ENCODE measurements around the gene LRIT3.

Gene LRIT3

DNA sequence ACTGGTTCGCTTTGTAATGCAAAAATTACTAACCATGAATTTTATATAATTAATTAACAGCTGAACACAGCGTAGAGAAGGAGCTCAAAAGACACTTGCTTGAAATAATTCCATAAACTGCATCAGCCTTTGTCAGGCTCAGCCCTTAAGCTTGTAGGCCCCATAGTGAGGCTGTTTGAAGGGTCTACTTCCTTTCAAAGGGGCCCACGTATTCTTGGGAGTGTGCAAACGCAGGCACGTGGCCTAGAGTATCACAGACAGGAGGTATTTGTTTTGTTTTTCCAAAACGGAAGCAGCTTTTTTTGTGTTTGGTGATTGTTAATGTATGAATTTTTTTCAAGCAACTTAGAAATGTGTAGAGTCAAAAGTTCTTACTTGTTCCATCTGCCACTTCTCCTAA, 39.2 kb downstream of the LRIT3 start:
- Histone ChIP-seq H3K9ac (no peak overlapping the region), H3K4me1 (no peaks in the 10 kb centered on the region), H3K4me2 (ENCODE audit: low read length) (no peak overlapping the region), H3K27ac (no peak overlapping the region), H3K36me3 (ENCODE audit: control insufficient read depth, insufficient read depth, low read length) (no peaks in the 10 kb centered on the region), H3K4me3 (ENCODE audit: low read depth, low read length) (no peak overlapping the region), H3K79me2 (no peaks in the 10 kb centered on the region), H2AFZ (no peak overlapping the region), H3K27me3 (ENCODE audit: control insufficient read depth, insufficient read depth, low read length) (no peaks in the 10 kb centered on the region), H3K9me3 (ENCODE audit: control insufficient read depth, low read length) (no peaks in the 10 kb centered on the region)
- TF ChIP-seq CTCF (IDR thresholded peaks at IDR 0.05): no peak

- H3K9me3 ChIP-seq (ENCODE audit: control insufficient read depth, low read length): no peaks in the 10 kb centered on the region
- TF ChIP-seq CTCF (IDR thresholded peaks at IDR 0.05): no peak
- no peaks in the 10 kb centered on the region for H3K36me3 ChIP-seq (ENCODE audit: control insufficient read depth, insufficient read depth, low read length)
- no peaks in the 10 kb centered on the region for H3K4me1 ChIP-seq
- H3K27me3 ChIP-seq (ENCODE audit: control insufficient read depth, insufficient read depth, low read length): no peaks in the 10 kb centered on the region
- H3K27ac ChIP-seq: no peak overlapping the region
- no peak overlapping the region for H2AFZ ChIP-seq
- no peak overlapping the region for H3K4me3 ChIP-seq (ENCODE audit: low read depth, low read length)
- no peaks in the 10 kb centered on the region for H3K79me2 ChIP-seq
- no peak overlapping the region for H3K4me2 ChIP-seq (ENCODE audit: low read length)
- no peak overlapping the region for H3K9ac ChIP-seq
Observed at GRCh38 chr4:109890076-109890475, 42.2 kb downstream of the LRIT3 start.

GRCh38 chr4:109902559-109903251, 54.8 kb downstream of the LRIT3 start:
- no peaks in the 10 kb centered on the region for H3K27me3 ChIP-seq (ENCODE audit: control insufficient read depth, insufficient read depth, low read length)
- H3K27ac ChIP-seq: no peak overlapping the region
- H3K4me3 ChIP-seq (ENCODE audit: low read depth, low read length): no peak overlapping the region
- no peak overlapping the region for H3K9ac ChIP-seq
- TF ChIP-seq CTCF (IDR thresholded peaks at IDR 0.05): no peak
- no peaks in the 10 kb centered on the region for H3K79me2 ChIP-seq
- no peak overlapping the region for H2AFZ ChIP-seq
- H3K9me3 ChIP-seq (ENCODE audit: control insufficient read depth, low read length): no peaks in the 10 kb centered on the region
- no peaks in the 10 kb centered on the region for H3K4me1 ChIP-seq
- H3K36me3 ChIP-seq (ENCODE audit: control insufficient read depth, insufficient read depth, low read length): no peaks in the 10 kb centered on the region
- no peak overlapping the region for H3K4me2 ChIP-seq (ENCODE audit: low read length)

- Histone ChIP-seq H3K27me3 (ENCODE audit: control insufficient read depth, insufficient read depth, low read length) (no peaks in the 10 kb centered on the region), H3K4me2 (ENCODE audit: low read length) (no peak overlapping the region), H2AFZ (no peak overlapping the region), H3K9ac (no peak overlapping the region), H3K27ac (no peak overlapping the region), H3K79me2 (no peaks in the 10 kb centered on the region), H3K4me1 (peaks cover 7% of the 10 kb centered on the region), H3K4me3 (ENCODE audit: low read depth, low read length) (no peak overlapping the region), H3K9me3 (ENCODE audit: control insufficient read depth, low read length) (no peaks in the 10 kb centered on the region), H3K36me3 (ENCODE audit: control insufficient read depth, insufficient read depth, low read length) (no peaks in the 10 kb centered on the region)
- no peak for TF ChIP-seq CTCF (IDR thresholded peaks at IDR 0.05)
Observed at GRCh38 chr4:109908731-109909130, 60.8 kb downstream of the LRIT3 start.

DNA sequence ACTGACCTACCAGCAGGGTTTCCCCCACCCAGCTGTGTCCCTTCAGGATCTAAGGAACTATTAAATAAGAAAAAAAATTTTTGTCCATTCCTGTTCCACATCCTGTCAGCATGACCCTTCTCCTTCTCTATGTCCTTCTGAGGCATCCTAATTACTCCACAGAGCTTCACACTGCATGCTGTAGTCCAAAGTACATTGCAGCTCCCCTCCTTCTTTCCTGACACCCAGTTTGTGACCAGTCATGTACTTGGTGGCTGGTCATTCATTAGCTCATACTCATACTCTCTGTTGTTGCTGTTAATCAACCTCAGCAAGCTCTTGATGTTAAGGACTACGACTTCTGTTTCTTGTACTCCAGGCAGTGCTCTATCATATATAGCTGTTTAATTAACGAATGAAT, 62.3 kb downstream of the LRIT3 start:
- no peaks in the 10 kb centered on the region for H3K36me3 ChIP-seq (ENCODE audit: control insufficient read depth, insufficient read depth, low read length)
- H3K79me2 ChIP-seq: no peaks in the 10 kb centered on the region
- no peak overlapping the region for H2AFZ ChIP-seq
- no peak overlapping the region for H3K9ac ChIP-seq
- no peak overlapping the region for H3K27ac ChIP-seq
- no peak overlapping the region for H3K4me2 ChIP-seq (ENCODE audit: low read length)
- peaks cover 7% of the 10 kb centered on the region for H3K4me1 ChIP-seq
- no peak overlapping the region for H3K4me3 ChIP-seq (ENCODE audit: low read depth, low read length)
- H3K27me3 ChIP-seq (ENCODE audit: control insufficient read depth, insufficient read depth, low read length): no peaks in the 10 kb centered on the region
- no peak for TF ChIP-seq CTCF (IDR thresholded peaks at IDR 0.05)
- H3K9me3 ChIP-seq (ENCODE audit: control insufficient read depth, low read length): no peaks in the 10 kb centered on the region

Data from parathyroid adenoma (tissue), 2 donors.